Mesenteric fat pad (tissue), 1 donor: Measurements from ENCODE around the gene RER1. TPM values are rescaled to one million over a fixed set of nuclear protein-coding genes. Genes with fewer than 3 reads are reported as not detected.

Experiments
- DNase-seq: peaks from one replicate; pipeline ENCODE4 v3.0.0-alpha.2; 2020; ENCODE audit warnings: low spot score
- total RNA-seq: library from RNA; stranded (reverse); fragmentation: NEBNext Ultra II Directional; extraction: Animal tissue kit (Norgen Biotek cat#: 25700); gene quantifications from one replicate; pipeline ENCODE4 v1.2.1, GENCODE V29; 2021
- donor health status: DM: yes; HTN: yes; CAD: no.

Gene RER1
- total RNA-seq, 1 donor from 2014 or later, result 157 TPM

DNA sequence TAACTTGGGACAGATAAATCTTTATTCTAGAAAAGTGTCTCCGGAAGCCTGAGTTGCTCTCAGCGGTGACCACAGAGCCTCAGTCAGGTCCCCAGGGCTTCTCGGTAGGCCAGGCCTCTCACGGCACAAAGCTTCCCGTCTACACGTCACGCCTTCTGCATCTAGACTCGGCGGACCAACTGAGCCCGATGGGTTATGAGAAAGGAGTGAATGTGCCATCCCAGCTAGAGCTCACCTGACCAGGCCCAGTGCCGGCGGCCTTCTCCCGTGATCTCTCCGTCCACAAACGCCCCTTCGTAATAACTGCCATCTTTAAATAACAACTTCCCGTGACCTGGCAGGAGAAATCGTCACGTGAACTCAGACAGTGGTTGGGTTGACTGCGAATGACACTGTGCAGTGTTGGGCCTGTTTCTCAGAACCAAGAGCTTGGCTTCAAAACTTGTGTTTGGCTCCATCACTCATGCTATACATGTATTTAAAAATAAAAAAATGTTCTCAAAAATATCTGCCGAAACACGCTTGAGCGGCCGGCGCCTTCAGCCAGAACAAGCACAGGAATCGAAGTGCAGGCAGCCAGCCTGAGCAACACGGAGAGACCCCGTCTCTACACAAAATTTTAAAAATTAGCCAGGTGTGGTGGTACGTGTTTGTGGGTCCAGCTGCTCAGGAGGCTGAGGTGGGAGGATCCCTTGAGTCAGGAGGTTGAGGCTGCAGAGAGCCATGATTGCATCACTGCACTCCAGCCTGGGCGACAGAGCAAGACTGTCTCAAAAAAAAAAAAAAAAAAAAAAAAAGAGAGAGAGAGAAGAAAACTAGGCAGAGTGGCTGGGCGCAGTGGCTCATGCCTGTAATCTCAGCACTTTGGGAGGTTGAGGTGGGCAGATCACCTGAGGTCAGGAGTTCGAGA lies 3.4 kb upstream of the RER1 start:
- DNase-seq, result no peak

- DNase-seq, result no peak
Observed at GRCh38 chr1:2389644-2390043, 2.0 kb upstream of the RER1 start.

- DNase-seq, result no peak
Observed at GRCh38 chr1:2391931-2392509, 379 bp downstream of the RER1 start.

GRCh38 chr1:2392686-2393085 lies 1.0 kb downstream of the RER1 start:
- no peak for DNase-seq

DNA sequence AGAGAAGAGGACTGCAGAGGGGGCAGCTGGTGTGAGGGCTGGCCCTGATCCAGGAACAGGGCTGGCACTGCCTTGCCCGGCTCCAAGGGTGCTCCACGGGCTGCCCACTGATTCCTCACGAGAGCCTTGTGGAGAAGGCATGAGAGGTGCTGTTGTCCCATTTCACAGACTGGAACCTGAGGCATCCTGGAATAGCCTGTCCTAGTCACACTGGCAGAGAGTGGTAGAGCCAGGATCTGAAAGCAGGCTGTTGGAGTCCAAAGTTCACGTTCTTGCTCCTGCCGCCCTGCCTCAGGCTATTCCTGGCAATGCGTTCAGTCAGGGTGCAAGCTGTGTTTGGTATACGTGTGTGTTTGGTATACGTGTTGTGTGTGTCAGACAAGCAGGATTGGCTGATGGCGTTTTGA lies 1.8 kb downstream of the RER1 start:
- DNase-seq, result no peak

DNA sequence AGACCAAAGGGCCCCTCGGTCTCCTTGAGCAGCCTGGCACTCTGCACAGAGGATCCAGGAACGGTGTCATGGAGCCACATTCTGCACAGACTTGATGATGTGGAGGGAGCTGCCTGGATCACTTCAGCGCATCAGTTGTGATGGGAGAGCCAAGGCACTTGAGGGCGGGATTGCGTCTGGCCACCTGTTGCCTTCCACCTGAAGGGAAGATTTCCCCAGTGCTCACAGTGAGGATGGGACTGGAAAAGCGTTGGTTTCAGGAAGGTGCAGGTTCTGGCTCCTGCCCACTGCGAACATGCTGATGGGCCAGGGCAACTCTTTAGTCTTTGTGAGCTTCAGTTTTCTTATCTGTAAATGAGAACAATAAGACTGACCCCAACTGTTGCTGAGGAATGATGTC lies 2.6 kb downstream of the RER1 start:
- no peak for DNase-seq

- DNase-seq, result no peak
Observed at GRCh38 chr1:2394761-2395160, 3.1 kb downstream of the RER1 start.

- no peak for DNase-seq
Observed at GRCh38 chr1:2395245-2395644, 3.6 kb downstream of the RER1 start.

DNA sequence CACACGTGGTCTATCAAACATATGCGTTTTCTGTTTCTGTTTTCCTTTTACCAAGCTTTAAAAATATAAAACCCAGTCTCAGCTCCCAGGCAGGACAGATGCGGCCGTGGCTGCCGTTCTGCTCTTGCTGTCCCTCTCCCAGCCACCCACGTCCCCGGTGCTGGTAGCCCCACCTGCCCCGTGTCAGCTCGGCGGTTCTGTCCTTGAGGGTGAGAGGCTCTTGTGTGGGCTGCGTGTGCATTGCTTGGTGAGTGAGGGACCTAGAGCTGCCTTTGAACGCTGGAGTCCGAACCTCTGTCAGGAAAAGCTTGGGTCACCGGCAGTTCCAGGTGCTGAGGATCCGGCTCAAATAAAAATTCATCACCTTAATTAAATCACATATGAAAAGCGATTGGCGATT lies 4.4 kb downstream of the RER1 start:
- DNase-seq, result no peak

DNA sequence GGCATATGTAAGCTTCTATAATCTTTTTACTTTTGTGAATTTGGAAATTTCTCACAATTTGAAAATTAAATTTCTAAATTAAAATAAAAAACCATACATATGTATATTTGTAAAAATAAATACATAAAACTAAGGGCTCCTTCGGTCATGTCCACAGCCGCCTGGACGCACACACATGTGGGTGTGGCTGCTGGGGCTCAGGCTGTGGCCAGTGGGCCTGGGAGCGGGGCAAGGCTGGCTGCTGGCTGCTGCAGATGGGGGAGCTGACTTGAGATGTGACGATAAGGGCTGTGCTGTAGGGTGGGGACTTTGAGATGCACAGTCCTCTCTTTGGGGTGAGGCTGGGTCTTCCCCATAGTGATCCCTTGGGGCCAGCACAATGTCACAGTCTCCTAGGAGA lies 4.8 kb downstream of the RER1 start:
- DNase-seq, result no peak

- no peak for DNase-seq
Observed at GRCh38 chr1:2397007-2397679, 5.5 kb downstream of the RER1 start.

DNA sequence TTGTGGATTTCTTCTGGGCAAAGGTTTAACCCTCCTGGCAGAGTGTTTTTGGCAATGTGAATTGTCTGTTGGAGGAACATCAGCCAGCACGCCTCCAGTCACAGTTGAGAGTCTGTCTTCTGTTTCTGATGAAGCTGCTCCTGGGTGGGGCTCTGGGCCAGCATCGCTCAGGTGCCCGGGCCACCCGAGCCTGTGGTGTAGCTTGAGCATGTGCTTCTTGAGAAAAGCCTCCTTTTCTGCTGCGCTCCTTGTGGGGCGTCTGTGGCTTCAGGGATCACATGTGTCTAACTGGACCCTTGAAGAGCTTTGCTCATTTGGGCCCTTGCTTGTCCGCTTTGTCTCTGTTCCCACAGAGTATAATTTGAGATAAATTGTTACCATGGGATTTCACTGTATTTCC lies 7.2 kb downstream of the RER1 start:
- DNase-seq, result no peak

DNA sequence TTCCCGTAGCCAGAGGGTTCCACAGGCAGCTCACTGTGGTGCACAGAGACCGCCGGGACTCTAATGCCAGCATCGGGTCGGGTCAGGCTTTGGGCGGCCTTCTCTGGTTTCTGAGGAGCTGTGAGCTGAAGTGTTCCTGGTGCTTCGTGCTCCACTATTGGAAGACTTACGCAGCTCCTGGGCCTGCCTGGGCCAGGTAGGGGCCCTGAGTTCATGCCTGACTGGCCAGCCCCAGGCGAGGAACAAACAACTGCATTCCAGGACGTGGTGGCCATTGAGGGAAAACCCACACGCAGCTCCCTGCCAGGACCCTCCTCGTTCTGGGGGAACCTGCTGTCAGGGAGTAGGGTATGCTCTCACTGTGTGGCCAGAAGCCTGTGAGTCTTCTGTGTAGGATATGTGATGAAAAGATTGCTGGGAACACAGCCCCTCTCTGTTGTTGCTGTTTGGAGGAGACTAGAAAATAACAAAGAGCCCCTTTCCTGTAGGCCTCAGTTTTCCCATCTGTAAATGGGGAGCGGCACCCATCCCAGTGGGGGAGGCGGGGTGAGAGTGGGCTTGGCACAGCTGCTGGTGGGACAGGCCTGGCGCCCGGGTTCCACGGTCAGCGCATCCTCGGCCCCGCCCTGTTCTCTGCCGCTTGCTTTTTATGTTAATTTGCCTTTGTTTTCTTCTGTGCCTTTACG lies 8.4 kb downstream of the RER1 start:
- DNase-seq, result no peak

- no peak for DNase-seq
Observed at GRCh38 chr1:2400576-2400909, 8.9 kb downstream of the RER1 start.

GRCh38 chr1:2400950-2401649 lies 9.5 kb downstream of the RER1 start:
- no peak for DNase-seq

DNA sequence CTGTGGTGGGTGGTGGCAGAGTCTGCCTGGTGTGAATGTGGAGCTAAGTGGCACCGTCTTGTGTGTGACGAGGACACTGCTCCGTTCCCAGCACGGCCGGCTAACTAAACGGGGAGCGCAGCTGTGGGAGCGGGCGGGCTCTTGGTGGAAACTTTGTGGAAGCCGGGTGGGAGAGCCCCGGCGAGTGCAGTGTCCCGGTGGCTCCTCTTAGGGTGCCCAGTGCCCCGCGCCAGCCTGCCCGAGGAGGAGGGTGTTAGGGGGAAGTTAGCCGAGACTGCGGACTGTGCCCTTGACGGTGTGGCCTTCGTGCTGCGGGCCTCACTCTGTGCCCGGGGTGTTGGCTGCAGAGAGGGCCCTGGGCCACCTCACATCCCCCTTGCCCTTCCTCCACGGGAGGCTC lies 10.8 kb downstream of the RER1 start:
- no peak for DNase-seq

GRCh38 chr1:2403273-2403672 lies 11.6 kb downstream of the RER1 start:
- DNase-seq, result no peak

- DNase-seq, result no peak
Observed at GRCh38 chr1:2404142-2404889, 12.7 kb downstream of the RER1 start.

DNA sequence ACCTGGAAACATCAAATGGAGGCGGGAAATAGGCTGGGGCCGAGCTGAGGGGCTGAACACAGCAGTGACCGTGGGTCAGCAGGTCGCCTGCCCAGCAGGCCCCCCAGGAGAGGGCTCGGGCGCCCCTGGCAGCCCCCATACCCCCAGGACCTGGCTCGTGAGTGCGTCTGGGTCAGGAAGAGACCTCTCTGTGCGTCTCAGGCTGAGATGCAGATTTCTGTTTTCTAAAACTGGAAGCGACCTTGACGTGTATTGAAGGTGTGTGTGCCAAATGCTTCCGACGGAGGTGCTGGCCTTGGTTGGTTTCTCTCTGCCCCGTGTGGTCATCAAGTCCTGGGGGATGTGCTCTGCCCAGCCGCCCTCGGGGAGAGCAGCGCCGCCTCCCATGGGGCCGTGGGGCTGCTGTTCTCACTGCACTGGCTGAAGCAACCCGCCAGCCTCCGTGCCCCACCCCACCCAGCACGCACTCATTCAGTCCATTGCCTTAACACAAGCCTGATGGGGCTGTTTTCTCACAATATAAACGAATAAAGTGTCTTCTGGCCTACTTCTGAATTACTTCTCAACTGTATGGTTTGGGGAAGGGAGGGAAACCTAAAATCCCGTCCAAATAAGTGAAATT lies 13.4 kb downstream of the RER1 start:
- DNase-seq, result no peak
